GM21447 (cell line): Measurements from ENCODE around the gene IMMP1L.
"Not testable (repeated sequence)": the region's sequence is repeated elsewhere in the genome, so short reads cannot be mapped to it uniquely, and the experiment has no call there.

ENCODE experiments used
- ATAC-seq: cut with Tn5 transposase; IDR thresholded peaks from one replicate; pipeline ENCODE4 v1.9.1; 2021; ENCODE audit not compliant: unreplicated experiment

Gene IMMP1L

GRCh38 chr11:31509429-31510345 lies at the start of gene IMMP1L, which contains the start of gene ELP4:
IMMP1L (minus strand) TSS chr11:31509622; CDS start chr11:31463276, 46,346 bp downstream.
ELP4 (plus strand) TSS chr11:31509767; CDS start chr11:31509785, 18 bp downstream.
- ATAC-seq = peak; percentile 100

- no peak for ATAC-seq
Observed at GRCh38 chr11:31558001-31558400, 48.6 kb upstream of the IMMP1L start.

GRCh38 chr11:31555938-31556337 lies 46.5 kb upstream of the IMMP1L start:
- no peak for ATAC-seq

GRCh38 chr11:31542862-31543261 lies 33.4 kb upstream of the IMMP1L start:
- ATAC-seq = no peak

GRCh38 chr11:31535479-31535878 lies 26.1 kb upstream of the IMMP1L start:
- ATAC-seq = no peak

- no peak for ATAC-seq
Observed at GRCh38 chr11:31531293-31531692, 21.9 kb upstream of the IMMP1L start.

GRCh38 chr11:31529701-31530100 lies 20.3 kb upstream of the IMMP1L start:
- no peak for ATAC-seq

GRCh38 chr11:31529189-31529588 lies 19.8 kb upstream of the IMMP1L start:
- ATAC-seq = no peak

GRCh38 chr11:31521497-31522150 lies 12.2 kb upstream of the IMMP1L start:
- ATAC-seq = no peak

GRCh38 chr11:31512117-31512516 lies 2.7 kb upstream of the IMMP1L start:
- ATAC-seq = no peak

- ATAC-seq = peak; percentile 15
Observed at GRCh38 chr11:31509051-31509428, 382 bp downstream of the IMMP1L start.

GRCh38 chr11:31500560-31500959 lies 8.9 kb downstream of the IMMP1L start:
- ATAC-seq = no peak

- ATAC-seq = no peak
Observed at GRCh38 chr11:31499576-31500178, 9.7 kb downstream of the IMMP1L start.

- not testable (repeated sequence) for ATAC-seq
Observed at GRCh38 chr11:31493762-31494161, 15.7 kb downstream of the IMMP1L start.

- ATAC-seq = no peak
Observed at GRCh38 chr11:31493235-31493634, 16.2 kb downstream of the IMMP1L start.

- no peak for ATAC-seq
Observed at GRCh38 chr11:31492320-31492913, 17.0 kb downstream of the IMMP1L start.

- ATAC-seq = no peak
Observed at GRCh38 chr11:31487848-31488247, 21.6 kb downstream of the IMMP1L start.

GRCh38 chr11:31484497-31484896 lies 24.9 kb downstream of the IMMP1L start:
- no peak for ATAC-seq

- no peak for ATAC-seq
Observed at GRCh38 chr11:31480930-31481329, 28.5 kb downstream of the IMMP1L start.

- ATAC-seq = no peak
Observed at GRCh38 chr11:31479066-31479465, 30.4 kb downstream of the IMMP1L start.

GRCh38 chr11:31478223-31478590 lies 31.2 kb downstream of the IMMP1L start:
- no peak for ATAC-seq
